SK-N-SH (cell line): ENCODE results near the gene GRM1.

Source experiments
- CTCF ChIP-seq: fragments of 200-600 bp; sonication (generic); IDR thresholded peaks from 2 replicates; pipeline ENCODE4 v1.6.1; 2017; ENCODE audit warnings: antibody characterized with exemption, mild to moderate bottlenecking, moderate library complexity
- EP300 ChIP-seq, 2 experiments: IDR thresholded peaks; 2 replicates each; pipeline versions ENCODE4 v1.4.0 to v1.6.1; 2012; ENCODE audit warnings: borderline replicate concordance in 1 of 2, low read depth in 1 of 2, low read length in 1 of 2
- FOXJ3 ChIP-seq: sonication (generic); formaldehyde crosslinking; IDR thresholded peaks from 2 replicates; pipeline ENCODE4 v1.5.1; 2020; ENCODE audit warnings: mild to moderate bottlenecking, missing genetic modification reagents
- PBX3 ChIP-seq: IDR thresholded peaks from 2 replicates; pipeline ENCODE4; 2012
- RAD21 ChIP-seq: IDR thresholded peaks from 2 replicates; pipeline ENCODE4 v1.6.1; 2012; ENCODE audit warnings: mild to moderate bottlenecking, low read length
- SIN3A ChIP-seq: IDR thresholded peaks from 2 replicates; pipeline ENCODE4 v1.6.1; 2012; ENCODE audit warnings: low read depth, mild to moderate bottlenecking, low read length, moderate library complexity, borderline replicate concordance

- no peak for TF ChIP-seq CTCF
- no peak for TF ChIP-seq FOXJ3 (CRISPR knock-in tag)
- TF ChIP-seq RAD21 = no peak
- TF ChIP-seq SIN3A = no peak
- no peak for TF ChIP-seq EP300 (IDR thresholded peaks at IDR 0.05; ENCODE audit: borderline replicate concordance in 1 of 2, low read depth in 1 of 2, low read length in 1 of 2)
- TF ChIP-seq PBX3 = no peak
Measured at GRCh38 chr6:146209942-146210341, 181.1 kb downstream of the GRM1 start.
